ENCODE measurements around the gene KBTBD3. TPM values are rescaled to one million over a fixed set of nuclear protein-coding genes. Genes with fewer than 3 reads are reported as not detected.

The KBTBD3 gene
- total RNA-seq, 1 donor from 2014 or later, result 6.9 TPM

GRCh38 chr11:106021181-106021966 is 55.8 kb downstream of the KBTBD3 start:
- Histone ChIP-seq H2AFZ (replicated peaks) (peak overlapping the region; percentile 89), H3K4me3 (peak overlapping the region; percentile 92), H3K4me1 (peaks cover 21% of the 10 kb centered on the region), H3K36me3 (no peaks in the 10 kb centered on the region), H4K20me1 (ENCODE audit: low read depth) (peaks cover 7% of the 10 kb centered on the region), H3K27me3 (no peaks in the 10 kb centered on the region), H3K27ac (no peak overlapping the region), H3K4me2 (peak overlapping the region; percentile 85), H3F3A (ENCODE audit: low read depth) (no peaks in the 10 kb centered on the region), H3K9ac (peak overlapping the region; percentile 56), H3K79me2 (ENCODE audit: low read depth) (peaks cover 57% of the 10 kb centered on the region), H3K9me3 (ENCODE audit: low read depth) (no peaks in the 10 kb centered on the region)
- Mint-ChIP-seq H3K27me3 (ENCODE audit: insufficient read depth, low read depth) (no peaks in the 10 kb centered on the region), H3K36me3 (peaks cover 12% of the 10 kb centered on the region), H3K4me1 (peaks cover 22% of the 10 kb centered on the region), H3K9me3 (no peaks in the 10 kb centered on the region), H3K4me3 (peak overlapping the region; percentile 99), H3K27ac (no peak overlapping the region)
- TF ChIP-seq EZH2phosphoT487 (IDR thresholded peaks at IDR 0.05), result no peak
- TF ChIP-seq CTCF (IDR thresholded peaks at IDR 0.05), result no peak
- TF ChIP-seq EZH2 (IDR thresholded peaks at IDR 0.05), result no peak
- DNase-seq (ENCODE audit: low spot score), result no peak

- Mint-ChIP-seq H3K36me3 (peaks cover 23% of the 10 kb centered on the region), H3K27me3 (ENCODE audit: insufficient read depth, low read depth) (no peaks in the 10 kb centered on the region), H3K4me1 (peaks cover 36% of the 10 kb centered on the region), H3K4me3 (no peak overlapping the region), H3K27ac (no peak overlapping the region), H3K9me3 (no peaks in the 10 kb centered on the region)
- no peaks in the 10 kb centered on the region for H3K27me3 ChIP-seq
- TF ChIP-seq EZH2 (IDR thresholded peaks at IDR 0.05), result no peak
- H3K4me2 ChIP-seq, result no peak overlapping the region
- no peaks in the 10 kb centered on the region for H3K9me3 ChIP-seq (ENCODE audit: low read depth)
- H3F3A ChIP-seq (ENCODE audit: low read depth), result peaks cover 3% of the 10 kb centered on the region
- no peak overlapping the region for H3K9ac ChIP-seq
- H3K4me3 ChIP-seq, result no peak overlapping the region
- no peaks in the 10 kb centered on the region for H3K36me3 ChIP-seq
- peaks cover 29% of the 10 kb centered on the region for H3K4me1 ChIP-seq
- no peak for DNase-seq (ENCODE audit: low spot score)
- H3K79me2 ChIP-seq (ENCODE audit: low read depth), result peaks cover 87% of the 10 kb centered on the region
- H4K20me1 ChIP-seq (ENCODE audit: low read depth), result peaks cover 16% of the 10 kb centered on the region
- no peak overlapping the region for H3K27ac ChIP-seq
- H2AFZ ChIP-seq (replicated peaks), result no peak overlapping the region
These were observed 60.1 kb downstream of the KBTBD3 start for GRCh38 chr11:106017093-106017492.

GRCh38 chr11:106015066-106015465 is 62.1 kb downstream of the KBTBD3 start:
- no peak for TF ChIP-seq EZH2 (IDR thresholded peaks at IDR 0.05)
- TF ChIP-seq EZH2phosphoT487 (IDR thresholded peaks at IDR 0.05), result no peak
- TF ChIP-seq CTCF (IDR thresholded peaks at IDR 0.05), result no peak
- peaks cover 26% of the 10 kb centered on the region for H4K20me1 ChIP-seq (ENCODE audit: low read depth)
- H3K4me1 Mint-ChIP-seq, result peaks cover 25% of the 10 kb centered on the region
- no peaks in the 10 kb centered on the region for H3K9me3 ChIP-seq (ENCODE audit: low read depth)
- no peak overlapping the region for H2AFZ ChIP-seq (replicated peaks)
- H3K79me2 ChIP-seq (ENCODE audit: low read depth), result peaks cover 87% of the 10 kb centered on the region
- no peak for DNase-seq (ENCODE audit: low spot score)
- no peaks in the 10 kb centered on the region for H3K27me3 ChIP-seq
- peaks cover 35% of the 10 kb centered on the region for H3K4me1 ChIP-seq
- no peak overlapping the region for H3K4me3 ChIP-seq
- no peak overlapping the region for H3K9ac ChIP-seq
- peaks cover 34% of the 10 kb centered on the region for H3K36me3 Mint-ChIP-seq
- H3K4me3 Mint-ChIP-seq, result no peak overlapping the region
- H3K27ac Mint-ChIP-seq, result no peak overlapping the region
- H3K27ac ChIP-seq, result no peak overlapping the region
- H3F3A ChIP-seq (ENCODE audit: low read depth), result peaks cover 3% of the 10 kb centered on the region
- H3K36me3 ChIP-seq, result peaks cover 9% of the 10 kb centered on the region
- H3K27me3 Mint-ChIP-seq (ENCODE audit: insufficient read depth, low read depth), result no peaks in the 10 kb centered on the region
- no peak overlapping the region for H3K4me2 ChIP-seq
- no peaks in the 10 kb centered on the region for H3K9me3 Mint-ChIP-seq

- H3K9me3 Mint-ChIP-seq, result peaks cover 4% of the 10 kb centered on the region
- peaks cover 21% of the 10 kb centered on the region for H3K4me1 Mint-ChIP-seq
- no peak overlapping the region for H3K27ac Mint-ChIP-seq
- H3K36me3 Mint-ChIP-seq, result peaks cover 36% of the 10 kb centered on the region
- no peak overlapping the region for H3K4me3 Mint-ChIP-seq
- Histone ChIP-seq H3K79me2 (ENCODE audit: low read depth) (peaks cover 87% of the 10 kb centered on the region), H4K20me1 (ENCODE audit: low read depth) (peaks cover 26% of the 10 kb centered on the region), H3K4me1 (peaks cover 33% of the 10 kb centered on the region), H3K27ac (no peak overlapping the region), H2AFZ (replicated peaks) (no peak overlapping the region), H3K27me3 (no peaks in the 10 kb centered on the region), H3K4me2 (no peak overlapping the region), H3F3A (ENCODE audit: low read depth) (peaks cover 3% of the 10 kb centered on the region), H3K36me3 (peaks cover 13% of the 10 kb centered on the region), H3K4me3 (no peak overlapping the region), H3K9me3 (ENCODE audit: low read depth) (no peaks in the 10 kb centered on the region), H3K9ac (no peak overlapping the region)
- H3K27me3 Mint-ChIP-seq (ENCODE audit: insufficient read depth, low read depth), result no peaks in the 10 kb centered on the region
- no peak for DNase-seq (ENCODE audit: low spot score)
- TF ChIP-seq EZH2phosphoT487 (IDR thresholded peaks at IDR 0.05), result no peak
- no peak for TF ChIP-seq CTCF (IDR thresholded peaks at IDR 0.05)
- TF ChIP-seq EZH2 (IDR thresholded peaks at IDR 0.05), result no peak
These were observed 62.5 kb downstream of the KBTBD3 start for GRCh38 chr11:106014620-106015019.

Data from neural progenitor cell (in vitro differentiated cells).